Activated CD4-positive, alpha-beta T cell treated with anti-CD3 and anti-CD28 coated beads for 1 hour (primary cell): Measurements from ENCODE around the gene NUDT8.
"Not testable (repeated sequence)": the region's sequence is repeated elsewhere in the genome, so short reads cannot be mapped to it uniquely, and the experiment has no call there.

Experiments
- DNase-seq: peaks from one replicate; pipeline ENCODE4 v3.0.0-alpha.2; 2020

The NUDT8 gene

DNA sequence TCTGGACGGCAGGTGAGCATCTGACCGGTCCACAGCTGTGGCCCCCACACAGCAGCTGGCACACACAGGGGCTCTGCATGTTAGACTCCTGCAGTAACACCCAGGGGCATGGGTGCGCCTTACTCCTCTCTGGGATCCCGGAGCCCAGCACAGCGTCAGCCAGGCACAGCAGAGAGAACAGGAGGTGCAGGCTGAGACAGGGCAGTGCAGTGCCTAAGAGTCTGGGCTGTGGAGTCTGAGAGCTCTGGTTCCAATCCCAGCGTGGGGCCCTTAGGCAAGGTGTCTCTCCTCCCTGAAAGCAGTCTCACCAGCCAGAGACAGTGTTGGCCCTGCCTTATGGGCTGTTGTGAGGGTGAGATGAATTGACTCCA lies 2.3 kb downstream of the NUDT8 start:
- no peak for DNase-seq

DNA sequence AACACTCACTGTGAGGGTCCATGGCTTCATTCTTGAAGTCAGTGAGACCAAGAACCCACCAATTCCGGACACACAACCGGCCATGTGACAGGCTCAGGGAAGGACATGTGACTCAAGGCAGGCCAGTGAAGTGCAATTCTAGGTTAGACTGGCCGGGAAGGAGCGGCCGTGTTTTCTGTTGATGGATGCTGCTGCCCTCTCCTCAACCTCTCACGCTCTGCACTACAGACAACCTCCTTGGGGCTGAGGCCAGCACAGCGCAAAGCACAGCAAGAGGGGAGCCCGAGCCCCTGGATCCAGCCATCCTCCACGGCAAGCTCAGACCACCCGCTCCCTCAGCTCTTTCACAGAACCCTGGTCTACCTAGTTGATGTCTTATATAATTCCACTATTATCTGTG lies 2.8 kb downstream of the NUDT8 start:
- DNase-seq: no peak

DNA sequence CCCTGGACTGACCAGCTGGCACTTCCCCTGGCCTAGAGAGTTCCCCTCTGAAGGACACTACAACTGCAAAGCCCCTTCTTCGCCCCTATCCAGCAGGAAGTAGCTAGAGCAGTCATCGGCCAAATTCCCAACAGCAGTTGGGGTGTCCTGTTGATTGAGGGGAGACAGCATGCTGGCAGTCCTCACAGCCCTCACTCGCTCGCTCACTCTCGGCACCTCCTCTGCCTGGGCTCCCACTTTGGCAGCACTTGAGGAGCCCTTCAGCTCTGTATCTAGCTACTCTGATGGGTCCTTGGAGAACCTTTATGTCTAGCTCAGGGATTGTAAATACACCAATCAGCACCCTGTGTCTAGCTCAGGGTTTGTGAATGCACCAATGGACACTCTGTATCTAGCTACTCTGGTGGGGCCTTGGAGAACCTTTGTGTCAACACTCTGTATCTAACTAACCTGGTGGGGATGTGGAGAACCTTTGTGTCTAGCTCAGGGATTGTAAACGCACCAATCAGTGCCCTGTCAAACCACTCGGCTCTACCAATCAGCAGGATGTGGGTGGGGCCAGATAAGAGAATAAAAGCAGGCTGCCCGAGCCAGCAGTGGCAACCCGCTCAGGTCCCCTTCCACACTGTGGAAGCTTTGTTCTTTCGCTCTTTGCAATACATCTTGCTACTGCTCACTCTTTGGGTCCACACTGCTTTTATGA lies 3.5 kb downstream of the NUDT8 start:
- not testable (repeated sequence) for DNase-seq

DNA sequence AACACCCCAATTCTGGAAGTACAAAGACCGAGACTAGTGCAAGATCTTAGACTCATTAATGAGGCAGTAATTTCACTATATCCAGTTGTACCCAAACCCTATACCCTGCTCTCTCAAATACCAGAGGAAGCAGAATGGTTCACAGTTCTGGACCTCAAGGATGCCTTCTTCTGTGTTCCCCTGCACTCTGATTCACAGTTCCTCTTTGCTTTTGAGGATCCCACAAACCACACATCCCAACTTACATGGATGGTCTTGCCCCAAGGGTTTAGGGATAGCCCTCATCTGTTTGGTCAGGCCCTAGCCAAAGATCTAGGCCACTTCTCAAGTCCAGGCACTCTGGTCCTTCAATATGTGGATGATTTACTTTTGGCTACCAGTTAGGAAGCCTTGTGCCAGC lies 5.9 kb downstream of the NUDT8 start:
- not testable (repeated sequence) for DNase-seq

DNA sequence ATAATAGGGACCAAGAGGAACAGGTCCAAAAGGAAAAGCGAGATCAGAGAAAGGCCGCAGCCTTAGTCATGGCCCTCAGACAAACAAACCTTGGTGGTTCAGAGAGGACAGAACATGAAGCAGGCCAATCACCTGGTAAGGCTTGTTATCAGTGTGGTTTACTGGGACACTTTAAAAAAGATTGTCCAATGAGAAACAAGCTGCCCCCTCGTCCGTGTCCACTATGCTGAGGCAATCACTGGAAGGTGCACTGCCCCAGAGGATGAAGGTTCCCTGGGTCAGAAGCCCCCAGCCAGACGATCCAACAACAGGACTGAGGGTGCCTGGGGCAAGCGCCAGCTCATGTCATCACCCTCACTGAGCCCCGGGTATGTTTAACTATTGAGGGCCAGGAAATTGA lies 6.8 kb downstream of the NUDT8 start:
- not testable (repeated sequence) for DNase-seq

DNA sequence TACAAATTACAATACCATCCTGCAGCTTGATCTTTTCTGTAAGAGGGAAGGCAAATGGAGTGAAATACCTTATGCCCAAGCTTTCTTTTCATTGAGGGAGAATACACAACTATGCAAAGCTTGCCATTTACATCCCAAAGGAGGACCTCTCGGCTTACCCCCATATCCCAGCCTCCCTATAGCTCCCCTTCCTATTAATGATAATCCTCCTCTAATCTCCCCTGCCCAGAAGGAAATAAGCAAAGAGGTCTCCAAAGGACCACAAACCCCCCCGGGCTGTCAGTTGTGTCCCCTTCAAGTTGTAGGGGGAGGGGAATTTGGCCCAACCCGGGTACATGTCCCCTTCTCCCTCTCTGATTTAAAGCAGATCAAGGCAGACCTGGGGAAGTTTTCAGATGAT lies 7.8 kb downstream of the NUDT8 start:
- DNase-seq: not testable (repeated sequence)

DNA sequence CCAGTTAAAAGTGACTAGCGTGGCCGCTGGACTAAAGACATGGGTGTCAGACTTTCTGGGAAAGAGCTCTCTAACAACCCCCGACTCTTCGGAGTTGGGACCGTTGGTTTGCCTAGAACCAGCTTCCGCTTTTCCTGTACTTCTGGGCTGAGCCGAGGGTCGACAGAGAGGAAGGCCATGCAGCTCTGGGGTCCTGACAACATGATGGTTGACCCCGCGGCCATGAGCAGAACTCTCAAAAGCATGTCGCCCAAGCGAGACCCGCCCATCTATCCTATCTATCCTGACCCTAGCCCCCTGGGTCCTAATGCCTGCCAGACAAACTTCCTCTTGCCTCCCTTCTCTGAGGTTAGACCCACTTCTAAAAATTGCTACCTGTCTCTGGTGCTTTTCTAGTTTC lies 9.1 kb downstream of the NUDT8 start:
- DNase-seq: not testable (repeated sequence)

DNA sequence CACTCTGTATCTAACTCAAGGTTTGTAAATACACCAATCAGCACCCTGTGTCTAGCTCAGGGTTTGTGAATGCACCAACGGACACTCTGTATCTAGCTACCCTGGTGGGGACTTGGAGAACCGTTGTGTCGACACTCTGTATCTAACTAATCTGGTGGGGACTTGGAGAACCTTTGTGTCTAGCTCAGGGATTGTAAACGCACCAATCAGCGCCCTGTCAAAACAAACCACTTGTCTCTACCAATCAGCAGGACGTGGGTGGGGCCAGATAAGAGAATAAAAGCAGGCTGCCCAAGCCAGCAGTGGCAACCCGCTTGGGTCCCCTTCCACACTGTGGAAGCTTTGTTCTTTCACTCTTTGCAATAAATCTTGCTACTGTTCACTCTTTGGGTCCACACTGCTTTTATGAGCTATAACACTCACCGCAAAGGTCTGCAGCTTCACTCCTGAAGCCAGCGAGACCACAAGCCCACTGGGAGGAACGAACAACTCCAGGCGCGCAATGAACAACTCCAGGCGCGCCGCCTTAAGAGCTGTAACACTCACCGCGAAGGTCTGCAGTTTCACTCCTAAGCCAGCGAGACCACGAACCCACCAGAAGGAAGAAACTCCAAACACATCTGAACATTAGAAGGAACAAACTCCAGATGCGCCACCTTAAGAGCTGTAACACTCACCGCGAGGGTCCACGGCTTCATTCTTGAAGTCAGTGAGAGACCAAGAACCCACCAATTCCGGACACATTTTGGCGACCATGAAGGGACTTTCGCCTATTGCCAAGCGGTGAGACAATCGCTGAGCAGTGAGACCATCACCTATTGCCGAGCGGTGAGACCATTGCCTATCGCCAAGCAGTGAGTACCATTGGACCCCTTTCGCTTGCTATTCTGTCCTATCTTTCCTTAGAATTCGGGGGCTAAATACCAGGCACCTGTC lies 9.8 kb downstream of the NUDT8 start:
- DNase-seq: not testable (repeated sequence)

DNA sequence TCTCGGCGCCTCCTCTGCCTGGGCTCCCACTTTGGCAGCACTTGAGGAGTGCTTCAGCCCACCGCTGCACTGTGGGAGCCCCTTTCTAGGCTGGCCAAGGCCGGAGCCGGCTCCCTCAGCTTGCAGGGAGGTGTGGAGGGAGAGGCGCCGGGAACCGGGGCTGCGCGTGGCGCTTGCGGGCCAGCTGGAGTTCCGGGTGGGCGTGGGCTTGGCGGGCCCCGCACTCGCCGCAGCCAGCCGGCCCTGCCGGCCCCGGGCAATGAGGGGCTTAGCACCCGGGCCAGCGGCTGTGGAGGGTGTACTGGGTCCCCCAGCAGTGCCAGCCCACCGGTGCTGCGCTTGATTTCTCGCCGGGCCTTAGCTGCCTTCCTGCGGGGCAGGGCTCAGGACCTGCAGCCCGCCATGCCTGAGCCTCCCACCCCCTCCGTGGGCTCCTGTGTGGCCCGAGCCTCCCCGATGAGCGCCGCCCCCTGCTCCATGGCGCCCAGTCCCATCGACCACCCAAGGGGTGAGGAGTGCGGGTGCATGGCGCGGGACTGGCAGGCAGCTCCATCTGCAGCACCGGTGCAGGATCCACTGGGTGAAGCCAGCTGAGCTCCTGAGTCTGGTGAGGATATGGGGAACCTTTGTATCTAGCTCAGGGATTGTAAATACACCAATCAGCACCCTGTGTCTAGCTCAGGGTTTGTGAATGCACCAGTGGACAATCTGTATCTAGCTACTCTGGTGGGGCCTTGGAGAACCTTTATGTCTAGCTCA lies 10.7 kb downstream of the NUDT8 start:
- DNase-seq: not testable (repeated sequence)

DNA sequence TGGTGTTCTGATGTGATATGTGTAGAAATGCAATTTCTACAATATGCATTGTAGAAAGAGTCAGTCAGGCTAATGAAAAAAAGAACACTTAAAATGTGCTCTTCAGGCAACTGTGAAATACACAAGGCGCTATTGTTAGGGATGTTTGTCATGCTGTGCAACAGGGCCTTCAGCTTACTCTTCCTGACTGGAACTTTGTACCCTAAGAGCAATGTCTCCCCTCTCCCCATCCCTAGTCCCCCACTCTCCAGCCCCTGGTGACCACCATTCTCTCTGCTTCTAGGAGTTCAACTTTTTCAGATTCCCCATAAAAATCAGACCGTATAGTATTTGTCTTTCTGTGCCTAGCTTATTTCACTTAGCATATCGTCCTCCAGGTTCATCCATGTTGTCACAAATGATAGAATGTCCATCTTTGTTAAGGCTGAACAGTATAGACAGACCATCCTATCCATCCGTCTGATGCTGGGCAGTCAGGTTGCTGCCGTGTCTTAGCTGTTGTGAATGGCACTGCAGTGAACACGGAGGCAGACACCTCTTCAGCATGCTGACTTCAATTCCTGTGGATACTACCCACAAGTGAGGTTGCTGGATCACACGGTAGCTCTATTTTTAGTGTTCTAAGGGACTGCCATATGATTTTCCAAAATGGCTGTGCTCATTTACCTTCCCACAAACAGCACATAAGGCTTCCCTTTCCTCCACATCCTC lies 12.3 kb downstream of the NUDT8 start:
- no peak for DNase-seq

DNA sequence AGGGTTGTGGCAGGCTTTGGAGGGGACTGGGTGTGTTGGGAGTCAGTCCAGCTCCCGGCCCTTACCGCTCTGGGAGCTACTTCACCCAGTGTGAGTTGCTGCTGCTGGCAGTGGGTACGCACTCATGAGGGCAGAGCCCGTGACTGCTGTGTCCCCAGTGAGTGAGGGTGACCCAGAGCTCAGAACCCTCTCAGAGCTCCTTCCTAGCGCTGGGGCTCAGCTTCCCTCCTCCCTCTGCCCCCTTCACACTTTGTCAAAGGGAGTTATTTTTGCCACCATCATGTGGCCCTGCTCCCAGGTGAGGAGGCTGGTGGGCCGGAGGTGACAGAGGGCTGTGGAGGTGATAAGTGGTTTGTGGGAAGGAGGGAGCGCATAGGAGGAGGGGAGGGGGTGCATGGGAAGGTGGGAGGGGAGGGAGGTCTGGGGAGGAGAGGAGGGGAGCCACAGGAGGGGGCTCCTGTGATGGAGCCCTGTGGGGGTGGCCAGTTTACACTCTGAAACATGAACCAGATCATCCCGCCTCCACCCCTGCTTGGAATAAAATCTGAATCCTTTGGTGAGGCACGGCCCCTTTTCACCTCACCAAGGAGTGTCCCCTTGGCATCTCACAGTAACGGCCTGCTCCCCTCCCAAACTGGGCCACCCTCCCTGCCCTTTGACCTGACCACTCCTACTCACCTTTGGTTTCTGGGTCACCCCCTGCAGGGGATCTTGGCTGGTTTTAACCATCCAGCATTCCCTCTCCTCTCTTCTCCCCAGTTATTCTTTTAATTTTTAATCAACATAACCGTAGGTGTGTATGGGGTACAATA lies 13.1 kb downstream of the NUDT8 start:
- no peak for DNase-seq

DNA sequence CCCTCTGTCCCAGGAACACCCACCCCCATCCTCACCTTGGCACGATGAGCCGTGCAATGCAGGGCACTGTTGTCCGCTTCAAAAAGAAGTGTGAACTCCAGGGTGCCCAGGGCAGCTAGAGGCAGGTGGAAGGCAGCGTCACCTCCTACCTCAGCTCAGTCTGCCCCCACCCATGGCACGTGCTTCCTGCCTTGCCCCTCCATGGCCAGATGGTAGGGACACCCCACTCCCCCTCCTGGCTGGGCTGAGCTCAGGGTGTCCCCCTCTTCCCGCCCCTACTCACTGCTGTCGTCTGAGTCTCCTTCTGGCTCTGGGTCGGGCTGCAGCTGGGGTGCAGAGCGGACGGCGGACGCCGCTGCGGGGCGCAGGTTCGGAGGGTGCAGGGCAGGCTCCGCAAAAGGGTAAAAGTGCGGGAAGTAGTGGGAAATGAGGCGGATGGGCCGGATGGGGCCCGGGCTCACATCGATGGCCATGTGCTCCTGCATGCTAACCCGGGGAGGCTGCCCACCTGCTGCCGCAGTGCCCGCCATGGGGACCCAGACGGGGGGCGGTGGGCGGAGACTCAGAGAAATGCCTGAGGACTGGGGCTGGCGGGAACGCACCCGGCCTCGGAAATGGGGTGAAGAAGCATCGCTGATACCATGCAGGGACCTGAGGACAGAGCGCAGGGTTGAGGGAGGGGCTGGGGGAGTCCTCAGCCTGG lies 13.9 kb downstream of the NUDT8 start:
- no peak for DNase-seq

DNA sequence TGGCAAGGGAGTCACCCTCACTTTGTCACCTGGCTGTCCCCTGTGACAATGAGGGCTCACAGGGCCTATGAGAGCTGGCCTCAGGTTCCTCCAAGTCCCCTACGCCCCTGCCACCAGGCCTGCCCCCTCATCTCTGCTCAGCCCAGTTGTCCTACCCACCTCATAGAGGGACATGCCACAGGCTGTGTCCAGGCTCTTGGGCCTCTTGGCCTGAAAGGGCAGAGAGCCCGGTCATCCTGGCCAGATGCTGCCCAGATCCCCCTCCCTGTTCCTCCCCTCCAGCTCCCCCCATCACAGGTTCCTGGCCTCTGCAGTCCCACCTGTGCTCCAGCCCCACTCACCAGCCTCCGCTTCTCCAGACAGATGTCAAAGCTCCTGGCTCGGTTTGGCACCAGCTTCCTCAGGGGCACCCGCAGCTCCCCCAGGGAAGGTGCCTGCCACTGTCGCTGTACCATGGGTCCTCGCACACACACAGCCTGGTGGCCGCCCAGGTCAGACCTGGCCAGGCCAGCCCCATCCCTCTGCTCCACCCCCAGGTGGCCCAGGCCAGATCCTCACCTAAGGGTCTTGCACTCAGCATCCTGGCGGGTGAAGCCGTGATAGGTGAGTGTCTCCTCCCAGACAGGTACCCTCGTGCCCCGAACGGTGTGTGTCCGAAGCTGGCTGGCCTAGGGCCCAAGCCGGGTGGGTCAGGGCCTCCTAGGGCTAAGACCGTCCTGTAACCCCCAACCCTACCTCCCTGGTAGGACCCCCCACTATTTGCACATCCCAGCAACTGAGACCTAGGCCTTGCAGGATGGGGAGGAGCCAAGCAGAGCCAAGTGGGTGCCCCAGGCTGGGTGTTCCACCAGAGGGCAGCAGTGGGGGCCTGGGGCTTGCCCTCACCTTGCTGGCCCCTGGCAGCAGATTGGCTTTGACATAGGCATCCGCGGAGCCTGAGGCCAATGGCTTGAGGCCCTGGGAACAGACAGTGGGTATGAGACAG lies 14.7 kb downstream of the NUDT8 start:
- DNase-seq: no peak

DNA sequence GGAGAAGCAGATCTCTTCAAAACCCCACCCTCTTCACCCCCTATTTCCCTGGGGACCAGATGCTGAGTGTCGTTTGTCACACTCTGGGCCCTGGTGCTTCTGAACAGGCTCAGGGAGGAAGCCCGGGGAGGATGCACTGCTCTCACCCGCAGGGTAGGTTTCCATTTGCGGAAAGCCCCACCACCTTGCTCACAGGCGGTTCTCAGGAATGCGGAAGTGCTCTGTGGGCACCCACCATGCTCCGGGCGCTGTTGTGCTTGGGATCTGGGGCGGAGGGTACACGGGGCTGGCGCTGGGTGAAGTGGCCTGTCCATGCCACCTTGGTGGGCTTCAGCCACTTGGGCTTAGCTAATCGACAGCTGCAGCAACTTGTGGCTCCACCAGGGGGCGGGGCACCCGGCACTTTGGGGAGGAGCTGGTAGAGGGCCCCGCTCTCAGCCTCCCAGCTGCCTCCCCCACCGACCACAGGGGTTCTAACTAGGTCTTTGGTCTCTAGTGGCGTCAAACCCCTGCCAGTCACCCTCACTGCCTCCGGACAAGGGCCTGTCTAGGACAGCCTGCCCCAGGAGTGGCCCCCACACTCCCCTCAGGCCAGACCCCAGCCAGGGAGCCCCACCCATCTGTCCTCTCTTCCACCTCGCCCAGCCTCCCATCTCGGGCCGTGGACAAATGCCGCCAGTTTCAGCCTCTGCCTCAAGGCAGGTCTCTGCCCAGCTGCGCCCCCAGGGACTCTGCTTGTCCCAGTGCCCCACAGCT lies 15.6 kb downstream of the NUDT8 start:
- DNase-seq: peak; percentile 72

DNA sequence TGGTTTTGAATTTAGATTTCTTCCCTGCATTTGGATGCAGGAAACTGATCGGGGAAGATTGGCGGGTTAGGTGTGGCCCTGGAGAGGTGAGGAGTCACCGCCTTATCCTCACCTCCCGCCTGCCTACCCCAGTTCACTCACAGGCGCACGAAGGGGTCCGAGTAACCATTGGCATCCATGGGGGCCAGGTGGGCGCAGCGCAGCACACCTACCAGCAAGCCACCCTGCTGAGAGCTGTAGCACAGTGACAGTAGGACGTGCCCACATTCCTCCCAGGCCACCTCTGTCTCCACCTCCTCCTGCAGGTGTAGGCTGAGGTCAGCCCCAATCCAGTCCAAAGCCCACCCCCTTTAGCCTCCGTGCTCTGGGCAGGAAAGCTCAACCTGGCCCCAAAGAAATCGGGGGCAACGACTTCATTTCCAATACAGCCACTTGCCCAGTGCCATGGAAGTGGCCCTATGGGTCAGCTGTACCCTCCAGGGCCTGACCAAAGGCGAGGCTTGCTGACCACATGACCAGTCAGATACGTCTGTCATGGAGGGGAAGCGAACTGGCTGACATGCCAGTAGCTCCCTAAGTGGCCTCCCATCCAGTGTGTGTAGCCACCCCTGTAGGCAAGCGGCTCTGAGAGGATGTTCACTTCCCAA lies 16.3 kb downstream of the NUDT8 start:
- no peak for DNase-seq

DNA sequence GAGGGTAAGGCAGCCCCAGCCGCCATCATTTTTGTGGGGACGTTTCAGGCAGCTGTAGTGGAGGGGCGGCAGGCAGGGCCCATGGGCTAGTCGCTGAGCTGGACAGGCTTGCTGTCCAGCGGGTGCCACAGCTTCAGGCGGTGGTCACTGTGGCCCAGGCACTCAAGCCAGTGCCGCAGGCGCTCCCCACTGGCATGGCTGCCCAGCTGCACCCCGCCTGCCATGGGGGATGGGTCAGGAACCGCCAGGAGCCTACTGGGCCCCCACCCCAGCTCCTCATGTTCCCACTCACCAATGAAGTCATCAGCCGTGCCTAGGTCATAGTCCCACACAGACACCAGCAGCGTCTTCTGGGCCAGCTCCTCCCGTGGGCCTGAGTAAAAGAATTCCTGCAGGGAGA lies 17.0 kb downstream of the NUDT8 start:
- no peak for DNase-seq

DNA sequence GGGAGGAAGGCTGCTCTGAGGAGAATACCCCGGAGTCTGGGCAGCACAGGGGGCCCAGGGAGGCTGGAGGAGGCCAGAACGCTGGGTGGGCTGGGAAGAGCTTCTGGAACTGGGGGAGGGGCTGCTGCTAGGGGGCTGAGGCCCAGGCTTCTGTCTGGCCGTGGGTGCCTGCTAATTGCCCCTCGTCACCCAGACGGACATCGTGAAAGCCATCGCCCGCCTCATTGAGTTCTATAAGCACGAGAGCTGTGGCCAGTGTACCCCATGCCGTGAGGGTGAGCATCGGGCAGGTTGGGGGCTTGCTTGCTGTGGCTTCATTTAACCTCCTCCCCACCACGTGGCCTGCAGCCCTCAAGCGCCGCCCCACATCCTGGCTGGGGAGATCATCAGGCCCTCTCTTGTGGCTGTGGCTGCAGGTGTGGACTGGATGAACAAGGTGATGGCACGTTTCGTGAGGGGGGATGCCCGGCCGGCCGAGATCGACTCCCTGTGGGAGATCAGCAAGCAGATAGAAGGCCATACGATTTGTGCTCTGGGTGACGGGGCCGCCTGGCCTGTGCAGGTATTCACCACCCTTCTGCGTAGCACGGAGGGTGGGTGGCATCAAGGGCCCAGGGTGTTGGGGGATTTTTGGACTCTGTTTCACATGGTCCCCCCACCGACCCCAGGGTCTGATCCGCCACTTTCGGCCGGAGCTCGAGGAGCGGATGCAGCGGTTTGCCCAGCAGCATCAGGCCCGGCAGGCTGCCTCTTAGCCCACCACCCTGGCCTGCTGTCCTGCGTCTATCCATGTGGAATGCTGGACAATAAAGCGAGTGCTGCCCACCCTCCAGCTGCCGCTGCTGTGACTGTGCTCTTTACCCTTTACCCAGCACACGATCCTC lies 17.8 kb downstream of the NUDT8 start:
- no peak for DNase-seq

DNA sequence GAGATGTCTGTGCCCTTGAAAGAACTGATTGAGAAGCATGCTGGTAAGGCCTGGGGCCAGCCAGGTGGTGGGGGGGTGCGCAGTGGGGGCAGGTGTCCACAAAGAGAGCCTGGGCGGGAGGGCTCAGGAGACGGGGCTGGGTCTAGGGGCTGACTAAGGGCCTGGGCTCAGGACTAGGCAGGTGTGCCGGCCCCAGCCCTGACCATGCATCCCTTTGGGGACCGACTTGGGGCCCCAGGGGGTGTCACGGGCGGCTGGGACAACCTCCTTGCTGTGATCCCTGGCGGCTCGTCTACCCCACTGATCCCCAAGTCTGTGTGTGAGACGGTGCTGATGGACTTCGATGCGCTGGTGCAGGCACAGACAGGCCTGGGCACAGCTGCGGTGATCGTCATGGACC lies 18.6 kb downstream of the NUDT8 start:
- no peak for DNase-seq
